Activated CD4-positive, alpha-beta T cell treated with anti-CD3 and anti-CD28 coated beads, Interleukin-2, amount 50 U/mL, for 48 hours (primary cell): ENCODE results near the gene CASQ1.

ENCODE experiments used
- DNase-seq, 2 experiments: peaks; one replicate each; pipeline ENCODE4 v3.0.0-alpha.2; 2020

The CASQ1 gene

DNA sequence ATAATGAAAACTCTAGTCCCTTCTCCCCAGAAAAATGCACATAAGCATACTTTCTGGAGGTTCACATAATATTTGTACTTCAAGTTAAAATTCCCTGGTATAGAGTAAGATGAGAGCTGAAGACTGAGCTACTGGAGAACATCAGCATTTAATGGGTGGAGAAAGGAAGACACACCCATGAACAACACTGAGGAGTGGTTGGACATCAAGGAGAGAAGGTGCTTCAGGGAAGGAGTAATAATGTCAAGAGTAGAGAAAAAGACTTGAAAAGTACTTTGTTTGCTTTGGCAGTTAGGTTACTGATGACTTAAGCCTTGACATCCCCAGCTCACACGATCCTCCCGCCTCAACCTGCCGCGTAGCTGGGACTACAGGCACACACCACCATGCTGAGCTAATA, 36.7 kb downstream of the CASQ1 start:
- no peak for DNase-seq

GRCh38 chr1:160227561-160227960, 37.2 kb downstream of the CASQ1 start:
- DNase-seq: no peak

- no peak for DNase-seq
Measured at GRCh38 chr1:160228431-160228830, 38.1 kb downstream of the CASQ1 start.

- no peak for DNase-seq
Measured at GRCh38 chr1:160232911-160233310, 42.5 kb downstream of the CASQ1 start.

GRCh38 chr1:160236806-160237205, 46.4 kb downstream of the CASQ1 start:
- DNase-seq: no peak

- no peak for DNase-seq
Measured at GRCh38 chr1:160237558-160237957, 47.2 kb downstream of the CASQ1 start.

DNA sequence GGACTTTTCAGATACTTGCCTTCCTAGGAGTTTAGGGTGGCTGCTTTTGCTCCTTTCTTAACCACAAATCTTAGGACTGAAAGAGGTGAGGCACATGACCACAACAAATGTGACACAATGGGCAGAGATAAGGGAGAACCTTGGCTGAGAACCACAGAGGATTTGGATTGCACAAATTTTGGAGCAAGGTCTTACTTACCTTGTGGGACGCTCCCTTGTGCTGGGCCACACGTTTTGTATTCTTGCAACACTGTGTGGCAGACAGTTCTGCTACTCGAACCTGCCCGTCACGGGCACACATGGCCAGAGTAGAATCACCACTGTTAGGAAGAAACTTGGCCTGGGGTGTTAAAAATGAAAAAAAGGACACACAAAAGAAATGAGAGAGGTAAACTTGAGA, 48.0 kb downstream of the CASQ1 start:
- no peak for DNase-seq

- no peak for DNase-seq
Measured at GRCh38 chr1:160239582-160240299, 49.4 kb downstream of the CASQ1 start.

- no peak for DNase-seq
Measured at GRCh38 chr1:160243767-160244166, 53.4 kb downstream of the CASQ1 start.

DNA sequence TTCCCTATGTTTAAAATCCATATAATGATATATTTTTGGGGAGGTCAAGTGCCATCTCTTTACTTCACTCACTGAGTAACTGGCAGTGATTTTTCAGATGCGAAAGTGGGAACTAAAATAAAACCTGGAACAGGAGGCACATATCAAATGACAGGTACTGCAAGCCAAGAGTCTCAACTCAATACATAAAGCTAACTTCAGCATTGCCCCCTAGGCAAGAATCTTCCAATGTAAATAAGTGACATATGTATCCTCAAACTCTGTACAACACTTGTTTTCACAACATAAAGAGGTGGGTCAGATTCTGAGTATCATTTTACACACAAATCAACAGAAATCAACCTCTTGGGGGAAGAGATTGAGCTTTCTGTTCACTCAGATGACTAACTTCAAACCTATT, 53.8 kb downstream of the CASQ1 start:
- no peak for DNase-seq

- no peak for DNase-seq
Measured at GRCh38 chr1:160245434-160245833, 55.1 kb downstream of the CASQ1 start.

GRCh38 chr1:160247053-160247452, 56.7 kb downstream of the CASQ1 start:
- no peak for DNase-seq

DNA sequence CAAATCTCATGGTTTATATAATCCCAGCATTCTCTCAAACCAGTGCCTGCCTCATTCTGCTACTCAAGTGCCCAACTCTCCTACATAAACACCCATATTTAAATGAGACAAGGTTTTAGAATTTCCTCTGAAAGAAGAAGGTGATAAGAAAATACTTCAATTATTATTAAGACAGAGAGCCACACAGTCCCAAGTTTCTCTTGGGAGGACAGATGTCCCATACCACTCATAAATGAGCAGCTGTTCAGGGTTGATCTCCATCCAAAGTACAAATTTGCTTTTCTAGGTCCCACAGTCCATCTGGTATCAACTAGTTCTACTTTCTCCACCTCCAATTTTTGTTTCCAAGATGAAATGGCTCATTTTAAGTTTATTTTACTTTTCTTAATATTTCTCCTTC, 60.6 kb downstream of the CASQ1 start:
- DNase-seq: no peak
